ENCODE measurements around the gene HINT1.
"Not testable (repeated sequence)": the region's sequence is repeated elsewhere in the genome, so short reads cannot be mapped to it uniquely, and the experiment has no call there.

The HINT1 gene

GRCh38 chr5:131165119-131165727 is at the start of gene HINT1:
TSS of gene HINT1 (minus strand) at chr5:131165256. CDS start at chr5:131165205, 51 bp downstream.
- DNase-seq (ENCODE audit: low read depth in 1 of 2, low spot score in 1 of 2): peak; percentile 80 to 92

GRCh38 chr5:131214609-131215227 is 49.7 kb upstream of the HINT1 start:
- no peak for DNase-seq (ENCODE audit: low read depth in 1 of 2, low spot score in 1 of 2)

- DNase-seq (ENCODE audit: low read depth in 1 of 2, low spot score in 1 of 2): no peak
Measured at GRCh38 chr5:131212471-131213021, 47.5 kb upstream of the HINT1 start.

- DNase-seq (ENCODE audit: low read depth in 1 of 2, low spot score in 1 of 2): no peak
Measured at GRCh38 chr5:131211669-131212068, 46.6 kb upstream of the HINT1 start.

GRCh38 chr5:131210151-131210510 is 45.1 kb upstream of the HINT1 start:
- DNase-seq (ENCODE audit: low read depth in 1 of 2, low spot score in 1 of 2): no peak

GRCh38 chr5:131209506-131210150 is 44.6 kb upstream of the HINT1 start:
- DNase-seq (ENCODE audit: low read depth in 1 of 2, low spot score in 1 of 2): peak in 1 of 2 donors; percentile 17

GRCh38 chr5:131209175-131209505 is 44.1 kb upstream of the HINT1 start:
- DNase-seq (ENCODE audit: low read depth in 1 of 2, low spot score in 1 of 2): no peak

- no peak for DNase-seq (ENCODE audit: low read depth in 1 of 2, low spot score in 1 of 2)
Measured at GRCh38 chr5:131206772-131207171, 41.7 kb upstream of the HINT1 start.

GRCh38 chr5:131206061-131206460 is 41.0 kb upstream of the HINT1 start:
- no peak for DNase-seq (ENCODE audit: low read depth in 1 of 2, low spot score in 1 of 2)

GRCh38 chr5:131204964-131205363 is 39.9 kb upstream of the HINT1 start:
- no peak for DNase-seq (ENCODE audit: low read depth in 1 of 2, low spot score in 1 of 2)

- no peak for DNase-seq (ENCODE audit: low read depth in 1 of 2, low spot score in 1 of 2)
Measured at GRCh38 chr5:131200560-131200959, 35.5 kb upstream of the HINT1 start.

GRCh38 chr5:131198625-131199024 is 33.6 kb upstream of the HINT1 start:
- DNase-seq (ENCODE audit: low read depth in 1 of 2, low spot score in 1 of 2): no peak

- DNase-seq (ENCODE audit: low read depth in 1 of 2, low spot score in 1 of 2): no peak
Measured at GRCh38 chr5:131196331-131196730, 31.3 kb upstream of the HINT1 start.

- DNase-seq (ENCODE audit: low read depth in 1 of 2, low spot score in 1 of 2): no peak
Measured at GRCh38 chr5:131195696-131196095, 30.6 kb upstream of the HINT1 start.

GRCh38 chr5:131194725-131195124 is 29.7 kb upstream of the HINT1 start:
- no peak for DNase-seq (ENCODE audit: low read depth in 1 of 2, low spot score in 1 of 2)

- not testable (repeated sequence) for DNase-seq (ENCODE audit: low read depth in 1 of 2, low spot score in 1 of 2)
Measured at GRCh38 chr5:131193897-131194296, 28.8 kb upstream of the HINT1 start.

GRCh38 chr5:131193106-131193505 is 28.1 kb upstream of the HINT1 start:
- no peak for DNase-seq (ENCODE audit: low read depth in 1 of 2, low spot score in 1 of 2)

GRCh38 chr5:131186561-131187256 is 21.7 kb upstream of the HINT1 start:
- DNase-seq (ENCODE audit: low read depth in 1 of 2, low spot score in 1 of 2): no peak

- DNase-seq (ENCODE audit: low read depth in 1 of 2, low spot score in 1 of 2): no peak
Measured at GRCh38 chr5:131185523-131186104, 20.6 kb upstream of the HINT1 start.

- no peak for DNase-seq (ENCODE audit: low read depth in 1 of 2, low spot score in 1 of 2)
Measured at GRCh38 chr5:131182839-131183238, 17.8 kb upstream of the HINT1 start.

- DNase-seq (ENCODE audit: low read depth in 1 of 2, low spot score in 1 of 2): no peak
Measured at GRCh38 chr5:131180407-131180806, 15.4 kb upstream of the HINT1 start.

Measured in activated T-helper 1 cell treated with anti-CD3 and anti-CD28 coated beads, Interleukin-2, amount 50 U/mL, for 16 hours (primary cell).